Measurements from ENCODE around the gene VBP1.
"Not testable (repeated sequence)": the region's sequence is repeated elsewhere in the genome, so short reads cannot be mapped to it uniquely, and the experiment has no call there.

VBP1 gene

GRCh38 chrX:155216179-155216939 lies at the start of gene VBP1:
Gene VBP1, plus strand, starts transcription at chrX:155216460. Its CDS starts 23 bp downstream, at chrX:155216483.
- DNase-seq, result peak; percentile 51 to 75 (median 67)

- no peak for DNase-seq
These were observed 46.4 kb upstream of the VBP1 start for GRCh38 chrX:155169881-155170280.

- no peak for DNase-seq
These were observed 36.8 kb upstream of the VBP1 start for GRCh38 chrX:155179346-155179997.

GRCh38 chrX:155188786-155189185 lies 27.5 kb upstream of the VBP1 start:
- DNase-seq, result no peak

- DNase-seq, result no peak
These were observed 5.1 kb upstream of the VBP1 start for GRCh38 chrX:155211208-155211607.

- DNase-seq, result no peak
These were observed 2.5 kb upstream of the VBP1 start for GRCh38 chrX:155213731-155214130.

- no peak for DNase-seq
These were observed 649 bp upstream of the VBP1 start for GRCh38 chrX:155215443-155216178.

GRCh38 chrX:155216940-155217440 lies 730 bp downstream of the VBP1 start:
- DNase-seq, result no peak

- DNase-seq, result no peak
These were observed 2.5 kb downstream of the VBP1 start for GRCh38 chrX:155218777-155219176.

GRCh38 chrX:155221351-155221750 lies 5.1 kb downstream of the VBP1 start:
- no peak for DNase-seq

- not testable (repeated sequence) for DNase-seq
These were observed 7.5 kb downstream of the VBP1 start for GRCh38 chrX:155223746-155224145.

GRCh38 chrX:155225774-155226173 lies 9.5 kb downstream of the VBP1 start:
- no peak for DNase-seq

GRCh38 chrX:155231163-155231562 lies 14.9 kb downstream of the VBP1 start:
- DNase-seq, result no peak

GRCh38 chrX:155235891-155236290 lies 19.6 kb downstream of the VBP1 start:
- no peak for DNase-seq

- DNase-seq, result no peak
These were observed 21.5 kb downstream of the VBP1 start for GRCh38 chrX:155237719-155238118.

GRCh38 chrX:155242300-155242699 lies 26.0 kb downstream of the VBP1 start:
- DNase-seq, result no peak

- no peak for DNase-seq
These were observed 30.5 kb downstream of the VBP1 start for GRCh38 chrX:155246748-155247147.

- no peak for DNase-seq
These were observed 31.2 kb downstream of the VBP1 start for GRCh38 chrX:155247497-155247896.

- no peak for DNase-seq
These were observed 35.1 kb downstream of the VBP1 start for GRCh38 chrX:155251391-155251790.

- DNase-seq, result no peak
These were observed 43.5 kb downstream of the VBP1 start for GRCh38 chrX:155259752-155260151.

GRCh38 chrX:155262970-155263754 lies 46.9 kb downstream of the VBP1 start:
- DNase-seq, result no peak

- DNase-seq, result peak; percentile 18 to 52 (median 22)
These were observed 47.8 kb downstream of the VBP1 start, which contains the start of gene RAB39B for GRCh38 chrX:155263854-155264628. Gene RAB39B, minus strand, starts transcription at chrX:155264491. Its CDS starts 203 bp downstream, at chrX:155264288.

Measured in activated naive CD4-positive, alpha-beta T cell (primary cell).